Ammon's horn (tissue), 1 donor: Measurements from ENCODE around the gene RNF166.
"Not testable (repeated sequence)": the region's sequence is repeated elsewhere in the genome, so short reads cannot be mapped to it uniquely, and the experiment has no call there.

Source experiments
- DNase-seq: peaks from one replicate; pipeline ENCODE4 v3.0.0-alpha.2; 2016; ENCODE audit warnings: low spot score

The RNF166 gene

GRCh38 chr16:88673716-88674379 is 32.4 kb downstream of the RNF166 start:
- DNase-seq = no peak

- no peak for DNase-seq
These were observed 33.4 kb downstream of the RNF166 start for GRCh38 chr16:88672776-88673175.

GRCh38 chr16:88671806-88672205 is 34.4 kb downstream of the RNF166 start:
- no peak for DNase-seq

GRCh38 chr16:88669980-88670379 is 36.2 kb downstream of the RNF166 start:
- no peak for DNase-seq

- not testable (repeated sequence) for DNase-seq
These were observed 36.7 kb downstream of the RNF166 start for GRCh38 chr16:88669493-88669892.

GRCh38 chr16:88667461-88667860 is 38.7 kb downstream of the RNF166 start:
- DNase-seq = no peak

GRCh38 chr16:88665570-88665969 is 40.6 kb downstream of the RNF166 start:
- no peak for DNase-seq

- DNase-seq = no peak
These were observed 41.1 kb downstream of the RNF166 start for GRCh38 chr16:88665148-88665547.

GRCh38 chr16:88662843-88663606 is 43.2 kb downstream of the RNF166 start, which contains the start of gene MVD:
Gene MVD, minus strand, starts transcription at chr16:88663091. Its CDS starts 11 bp downstream, at chr16:88663080.
- DNase-seq = peak; percentile 99

GRCh38 chr16:88662222-88662842 is 43.9 kb downstream of the RNF166 start:
- no peak for DNase-seq

GRCh38 chr16:88661468-88661867 is 44.7 kb downstream of the RNF166 start:
- no peak for DNase-seq

GRCh38 chr16:88659160-88659559 is 47.0 kb downstream of the RNF166 start:
- DNase-seq = no peak

- no peak for DNase-seq
These were observed 47.5 kb downstream of the RNF166 start for GRCh38 chr16:88658714-88659113.

GRCh38 chr16:88657371-88657770 is 48.8 kb downstream of the RNF166 start:
- DNase-seq = no peak

- DNase-seq = no peak
These were observed 49.8 kb downstream of the RNF166 start for GRCh38 chr16:88656291-88656980.

GRCh38 chr16:88655733-88656281 is 50.4 kb downstream of the RNF166 start:
- no peak for DNase-seq

- no peak for DNase-seq
These were observed 51.0 kb downstream of the RNF166 start for GRCh38 chr16:88655053-88655732.

GRCh38 chr16:88654363-88655052 is 51.7 kb downstream of the RNF166 start:
- no peak for DNase-seq

GRCh38 chr16:88653596-88654362 is 52.4 kb downstream of the RNF166 start:
- no peak for DNase-seq

GRCh38 chr16:88653101-88653500 is 53.1 kb downstream of the RNF166 start:
- no peak for DNase-seq
